PC-3 (cell line): ENCODE results near the gene QRFPR.

Experiments used
- CTCF ChIP-seq: fragments of 300-600 bp; sonication (generic); conservative IDR thresholded peaks from 2 replicates; pipeline ENCODE4 v1.5.1; 2017; ENCODE audit warnings: antibody characterized with exemption, low read depth, mild to moderate bottlenecking, low read length
- EZH2 ChIP-seq: fragments of 300-600 bp; sonication (generic); IDR thresholded peaks from one replicate; pipeline ENCODE4 v1.6.1; 2017; ENCODE audit warnings: antibody characterized with exemption, mild to moderate bottlenecking, low read length; ENCODE audit not compliant: unreplicated experiment
- EZH2phosphoT487 ChIP-seq: fragments of 300-600 bp; sonication (generic); IDR thresholded peaks from 2 replicates; pipeline ENCODE4 v1.6.1; 2018; ENCODE audit warnings: mild to moderate bottlenecking, antibody characterized with exemption, low read length, borderline replicate concordance

GRCh38 chr4:121397941-121398601 lies 17.3 kb upstream of the QRFPR start:
- TF ChIP-seq CTCF (no peak), EZH2 (no peak), EZH2phosphoT487 (no peak)
